Measurements from ENCODE around the gene CRISPLD2.

GRCh38 chr16:84838383-84838948, 18.7 kb downstream of the CRISPLD2 start:
- TF ChIP-seq POLR2AphosphoS5 (IDR thresholded peaks at IDR 0.05) (no peak), POLR2A (IDR thresholded peaks at IDR 0.05) (no peak)
- TF ChIP-seq, protein P1, sequence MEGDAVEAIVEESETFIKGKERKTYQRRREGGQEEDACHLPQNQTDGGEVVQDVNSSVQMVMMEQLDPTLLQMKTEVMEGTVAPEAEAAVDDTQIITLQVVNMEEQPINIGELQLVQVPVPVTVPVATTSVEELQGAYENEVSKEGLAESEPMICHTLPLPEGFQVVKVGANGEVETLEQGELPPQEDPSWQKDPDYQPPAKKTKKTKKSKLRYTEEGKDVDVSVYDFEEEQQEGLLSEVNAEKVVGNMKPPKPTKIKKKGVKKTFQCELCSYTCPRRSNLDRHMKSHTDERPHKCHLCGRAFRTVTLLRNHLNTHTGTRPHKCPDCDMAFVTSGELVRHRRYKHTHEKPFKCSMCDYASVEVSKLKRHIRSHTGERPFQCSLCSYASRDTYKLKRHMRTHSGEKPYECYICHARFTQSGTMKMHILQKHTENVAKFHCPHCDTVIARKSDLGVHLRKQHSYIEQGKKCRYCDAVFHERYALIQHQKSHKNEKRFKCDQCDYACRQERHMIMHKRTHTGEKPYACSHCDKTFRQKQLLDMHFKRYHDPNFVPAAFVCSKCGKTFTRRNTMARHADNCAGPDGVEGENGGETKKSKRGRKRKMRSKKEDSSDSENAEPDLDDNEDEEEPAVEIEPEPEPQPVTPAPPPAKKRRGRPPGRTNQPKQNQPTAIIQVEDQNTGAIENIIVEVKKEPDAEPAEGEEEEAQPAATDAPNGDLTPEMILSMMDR (IDR thresholded peaks at IDR 0.05) = no peak
